ENCODE data around the gene MAP4K1.

The MAP4K1 gene

GRCh38 chr19:38618590-38619360, 1.0 kb upstream of the MAP4K1 start, which contains the start of gene EIF3K (continued):
- TF ChIP-seq ZNF600 (tag by site-specific recombination; IDR thresholded peaks at IDR 0.05) (peak; percentile 71), ZBTB17 (tag by site-specific recombination; IDR thresholded peaks at IDR 0.05) (peak; percentile 73), KLF8 (tag by site-specific recombination; IDR thresholded peaks at IDR 0.05) (peak; percentile 50), SCRT2 (tag by site-specific recombination; IDR thresholded peaks at IDR 0.05) (no peak), ZBTB11 (tag by site-specific recombination; conservative IDR thresholded peaks at IDR 0.05; ENCODE audit: low read depth) (peak; percentile 98), ZSCAN4 (tag by site-specific recombination; IDR thresholded peaks at IDR 0.05) (peak; percentile 29; the same call in 1 of the 2 replicates), ZNF223 (tag by site-specific recombination; IDR thresholded peaks at IDR 0.05) (no peak), KLF10 (tag by site-specific recombination; IDR thresholded peaks at IDR 0.05) (no peak), ZNF544 (tag by site-specific recombination; IDR thresholded peaks at IDR 0.05) (no peak), ZNF560 (tag by site-specific recombination; IDR thresholded peaks at IDR 0.05; ENCODE audit: borderline replicate concordance) (no peak), ZNF302 (tag by site-specific recombination; IDR thresholded peaks at IDR 0.05; ENCODE audit: low read depth) (no peak), ZNF513 (tag by site-specific recombination; IDR thresholded peaks at IDR 0.05) (no peak), BCL11B (tag by site-specific recombination; IDR thresholded peaks at IDR 0.05; ENCODE audit: low read depth) (no peak), ZNF473 (tag by site-specific recombination; IDR thresholded peaks at IDR 0.05) (no peak), ZNF350 (tag by site-specific recombination; IDR thresholded peaks at IDR 0.05) (no peak), KLF17 (tag by site-specific recombination; IDR thresholded peaks at IDR 0.05) (peak; percentile 14; the same call in 1 of the 2 replicates), PRDM1 (tag by site-specific recombination; IDR thresholded peaks at IDR 0.05) (no peak), HIC1 (tag by site-specific recombination; IDR thresholded peaks at IDR 0.05) (no peak), ZFP41 (tag by site-specific recombination; IDR thresholded peaks at IDR 0.05; ENCODE audit: borderline replicate concordance) (no peak), ZNF133 (tag by site-specific recombination; IDR thresholded peaks at IDR 0.05) (no peak), WT1 (tag by site-specific recombination; IDR thresholded peaks at IDR 0.05) (no peak), ZNF747 (tag by site-specific recombination; IDR thresholded peaks at IDR 0.05) (no peak), ZSCAN16 (tag by site-specific recombination; IDR thresholded peaks at IDR 0.05) (no peak), ZNF843 (tag by site-specific recombination; IDR thresholded peaks at IDR 0.05) (peak; percentile 78), ZBTB48 (tag by site-specific recombination; IDR thresholded peaks at IDR 0.05) (peak; percentile 18; the same call in 1 of the 2 replicates), ZNF112 (tag by site-specific recombination; IDR thresholded peaks at IDR 0.05) (no peak), OSR2 (tag by site-specific recombination; IDR thresholded peaks at IDR 0.05) (peak; percentile 69), ZFP3 (tag by site-specific recombination; IDR thresholded peaks at IDR 0.05; ENCODE audit: low read depth) (0 out of 2 replicates have a peak, but pooled peaks have one; percentile 10), ZNF354C (tag by site-specific recombination; IDR thresholded peaks at IDR 0.05; ENCODE audit: borderline replicate concordance, low read depth) (no peak), ZNF514 (tag by site-specific recombination; IDR thresholded peaks at IDR 0.05) (no peak), ZNF626 (tag by site-specific recombination; IDR thresholded peaks at IDR 0.05) (no peak), ZNF335 (tag by site-specific recombination; conservative IDR thresholded peaks at IDR 0.05) (peak; percentile 97), ZNF785 (tag by site-specific recombination; IDR thresholded peaks at IDR 0.05) (no peak)
